Dendritic cell treated with granulocyte-macrophage colony-stimulating factor and Interleukin-4, amounts not matched to agents 40 ng/mL and 50 ng/mL, for 4 days (primary cell): ENCODE measurements around the gene NT5E.

Source experiments
- H3K27ac Mint-ChIP-seq: one replicate; pipeline ENCODE4 v1.8.0; 2022; ENCODE audit warnings: mild to moderate bottlenecking, mixed read lengths
- H3K27me3 Mint-ChIP-seq: one replicate; pipeline ENCODE4 v1.8.0; 2022; ENCODE audit warnings: mild to moderate bottlenecking, mixed read lengths
- H3K36me3 Mint-ChIP-seq: one replicate; pipeline ENCODE4 v1.8.0; 2022; ENCODE audit warnings: low read depth, mixed read lengths
- H3K4me1 Mint-ChIP-seq: one replicate; pipeline ENCODE4 v1.8.0; 2022; ENCODE audit warnings: low read depth, mixed read lengths
- H3K4me3 Mint-ChIP-seq: one replicate; pipeline ENCODE4 v1.8.0; 2022; ENCODE audit warnings: mild to moderate bottlenecking, moderate library complexity, mixed read lengths
- H3K9me3 Mint-ChIP-seq: one replicate; pipeline ENCODE4 v1.8.0; 2022; ENCODE audit warnings: mixed read lengths
- intact Hi-C: fragments of 100-400 bp; cut with micrococcal nuclease; formaldehyde crosslinking; loops from one replicate; pipeline ENCODE4 v1.15.0; 2022

The NT5E gene

DNA sequence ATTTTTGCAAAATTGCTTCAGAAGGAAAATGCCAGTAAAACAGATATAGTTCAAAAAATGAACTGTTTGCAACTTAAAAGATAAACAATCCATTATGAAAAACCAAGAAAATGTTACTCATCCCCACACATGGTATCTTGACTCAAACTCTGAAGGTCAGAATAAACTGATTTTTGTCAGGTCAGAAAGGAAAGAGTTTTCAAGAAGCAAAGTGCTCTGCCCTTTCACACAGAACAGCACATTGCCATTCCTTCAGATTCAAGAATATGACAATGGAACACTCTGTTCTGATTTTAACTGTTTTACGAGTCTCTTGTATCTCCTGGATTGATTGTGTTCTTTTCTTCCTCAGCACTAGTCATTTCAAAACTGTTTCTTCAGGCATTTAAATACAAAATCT lies 33.8 kb upstream of the NT5E start:
- no peak overlapping the region for H3K4me3 Mint-ChIP-seq
- H3K4me1 Mint-ChIP-seq: peaks cover 7% of the 10 kb centered on the region
- intact Hi-C loops: no loop called here
- H3K36me3 Mint-ChIP-seq: no peaks in the 10 kb centered on the region
- no peak overlapping the region for H3K27ac Mint-ChIP-seq
- no peaks in the 10 kb centered on the region for H3K9me3 Mint-ChIP-seq
- H3K27me3 Mint-ChIP-seq: peaks cover 1% of the 10 kb centered on the region

- no peak overlapping the region for H3K27ac Mint-ChIP-seq
- intact Hi-C loops: no loop called here
These were observed 33.1 kb upstream of the NT5E start for GRCh38 chr6:85416766-85417165.

DNA sequence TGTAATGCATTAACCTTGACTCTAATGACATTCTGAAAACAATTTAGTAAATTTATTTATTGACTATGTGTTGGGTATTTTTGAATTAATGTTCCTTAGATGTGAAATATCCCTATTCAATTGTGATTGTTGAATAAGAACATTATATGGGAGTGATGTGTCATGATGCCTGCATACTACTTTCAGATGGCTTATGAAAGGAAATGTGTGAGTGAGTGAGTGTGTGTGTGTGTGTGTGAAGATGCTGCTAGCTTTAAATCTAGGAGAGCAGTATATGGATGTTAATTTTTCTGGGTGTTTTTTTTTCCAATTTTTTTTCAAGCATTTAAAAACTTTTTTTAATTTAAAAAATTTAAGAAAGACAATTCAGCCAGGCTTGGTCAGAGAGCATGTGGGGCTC lies 32.5 kb upstream of the NT5E start:
- Mint-ChIP-seq H3K9me3 (no peaks in the 10 kb centered on the region), H3K4me3 (no peak overlapping the region), H3K4me1 (peaks cover 7% of the 10 kb centered on the region), H3K27ac (no peak overlapping the region), H3K36me3 (no peaks in the 10 kb centered on the region), H3K27me3 (peaks cover under 1% of the 10 kb centered on the region)
- intact Hi-C loops: no loop called here

More at GRCh38 chr6:85416766-85417165, 33.1 kb upstream of the NT5E start:
- H3K36me3 Mint-ChIP-seq: no peaks in the 10 kb centered on the region
- H3K9me3 Mint-ChIP-seq: no peaks in the 10 kb centered on the region
- peaks cover 7% of the 10 kb centered on the region for H3K4me1 Mint-ChIP-seq
- H3K27me3 Mint-ChIP-seq: peaks cover 1% of the 10 kb centered on the region
- no peak overlapping the region for H3K4me3 Mint-ChIP-seq

GRCh38 chr6:85418059-85418458 lies 31.8 kb upstream of the NT5E start:
- Mint-ChIP-seq H3K36me3 (no peaks in the 10 kb centered on the region), H3K9me3 (no peaks in the 10 kb centered on the region), H3K27me3 (no peaks in the 10 kb centered on the region), H3K27ac (no peak overlapping the region), H3K4me3 (no peak overlapping the region), H3K4me1 (peaks cover 7% of the 10 kb centered on the region)
- intact Hi-C loops: no loop called here

GRCh38 chr6:85419046-85419759 lies 30.7 kb upstream of the NT5E start:
- intact Hi-C loops: no loop called here
- no peaks in the 10 kb centered on the region for H3K36me3 Mint-ChIP-seq
- no peaks in the 10 kb centered on the region for H3K27me3 Mint-ChIP-seq
- peaks cover 7% of the 10 kb centered on the region for H3K4me1 Mint-ChIP-seq
- no peak overlapping the region for H3K27ac Mint-ChIP-seq
- no peak overlapping the region for H3K4me3 Mint-ChIP-seq
- H3K9me3 Mint-ChIP-seq: no peaks in the 10 kb centered on the region

- Mint-ChIP-seq H3K27ac (no peak overlapping the region), H3K4me3 (no peak overlapping the region), H3K36me3 (no peaks in the 10 kb centered on the region), H3K9me3 (peaks cover 6% of the 10 kb centered on the region), H3K4me1 (peaks cover 7% of the 10 kb centered on the region), H3K27me3 (no peaks in the 10 kb centered on the region)
- intact Hi-C loops: no loop called here
These were observed 29.3 kb upstream of the NT5E start for GRCh38 chr6:85420551-85420950.

GRCh38 chr6:85421181-85421580 lies 28.7 kb upstream of the NT5E start:
- intact Hi-C loops: no loop called here
- no peak overlapping the region for H3K4me3 Mint-ChIP-seq
- H3K27me3 Mint-ChIP-seq: no peaks in the 10 kb centered on the region
- H3K4me1 Mint-ChIP-seq: peaks cover 7% of the 10 kb centered on the region
- no peak overlapping the region for H3K27ac Mint-ChIP-seq
- H3K9me3 Mint-ChIP-seq: peaks cover 10% of the 10 kb centered on the region
- H3K36me3 Mint-ChIP-seq: no peaks in the 10 kb centered on the region

DNA sequence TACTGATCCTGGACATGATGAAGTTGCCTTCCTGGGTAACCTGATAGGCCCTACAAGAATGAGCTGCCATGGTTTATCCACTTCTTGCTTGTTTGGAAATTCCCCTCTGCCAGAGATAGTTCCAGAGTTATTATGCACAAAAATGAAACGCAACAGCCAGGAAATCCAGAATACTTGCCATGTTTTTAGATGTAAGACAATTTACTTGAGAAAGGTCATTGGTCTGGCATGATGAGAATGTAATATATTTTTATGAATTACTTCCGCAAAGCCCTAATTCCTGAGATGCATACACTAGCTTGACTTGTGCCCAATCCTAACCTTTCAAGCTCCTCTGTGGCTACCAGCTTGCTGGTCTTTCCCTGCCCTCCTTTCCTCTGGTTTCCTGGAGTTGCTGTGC lies 27.9 kb upstream of the NT5E start:
- Mint-ChIP-seq H3K4me3 (no peak overlapping the region), H3K9me3 (peaks cover 10% of the 10 kb centered on the region), H3K36me3 (no peaks in the 10 kb centered on the region), H3K4me1 (peaks cover 7% of the 10 kb centered on the region), H3K27ac (no peak overlapping the region), H3K27me3 (no peaks in the 10 kb centered on the region)
- intact Hi-C loops: no loop called here

GRCh38 chr6:85422996-85423395 lies 26.9 kb upstream of the NT5E start:
- no peaks in the 10 kb centered on the region for H3K36me3 Mint-ChIP-seq
- H3K27ac Mint-ChIP-seq: no peak overlapping the region
- H3K9me3 Mint-ChIP-seq: peaks cover 10% of the 10 kb centered on the region
- intact Hi-C loops: no loop called here
- H3K4me3 Mint-ChIP-seq: no peak overlapping the region
- H3K4me1 Mint-ChIP-seq: peaks cover 7% of the 10 kb centered on the region
- H3K27me3 Mint-ChIP-seq: no peaks in the 10 kb centered on the region

DNA sequence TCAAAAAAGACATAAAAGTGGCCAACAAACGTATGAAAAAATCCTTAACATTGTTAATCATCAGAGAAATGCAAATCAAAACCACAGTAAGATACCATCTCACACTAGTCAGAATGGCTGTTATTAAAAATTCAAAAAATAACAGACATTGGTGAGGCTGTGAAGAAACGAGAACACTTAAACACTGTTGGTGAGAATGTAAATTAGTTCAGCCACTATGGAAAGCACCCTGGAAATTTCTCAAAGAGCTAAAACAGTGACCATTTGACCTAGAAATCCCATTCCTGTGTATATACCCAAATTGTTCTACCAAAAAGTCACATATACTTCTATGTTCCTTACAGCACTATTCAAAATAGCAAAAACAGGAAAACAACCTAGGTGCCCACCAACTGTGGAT lies 24.9 kb upstream of the NT5E start:
- Mint-ChIP-seq H3K9me3 (peaks cover 10% of the 10 kb centered on the region), H3K36me3 (no peaks in the 10 kb centered on the region), H3K27me3 (no peaks in the 10 kb centered on the region), H3K4me1 (no peaks in the 10 kb centered on the region), H3K27ac (no peak overlapping the region), H3K4me3 (no peak overlapping the region)
- intact Hi-C loops: no loop called here

- Mint-ChIP-seq H3K27me3 (no peaks in the 10 kb centered on the region), H3K9me3 (peaks cover 10% of the 10 kb centered on the region), H3K36me3 (no peaks in the 10 kb centered on the region), H3K4me3 (no peak overlapping the region), H3K4me1 (no peaks in the 10 kb centered on the region), H3K27ac (no peak overlapping the region)
- intact Hi-C loops: no loop called here
These were observed 23.9 kb upstream of the NT5E start for GRCh38 chr6:85425997-85426396.

- no peaks in the 10 kb centered on the region for H3K36me3 Mint-ChIP-seq
- no peak overlapping the region for H3K27ac Mint-ChIP-seq
- intact Hi-C loops: no loop called here
- no peaks in the 10 kb centered on the region for H3K27me3 Mint-ChIP-seq
- H3K9me3 Mint-ChIP-seq: peaks cover 10% of the 10 kb centered on the region
- H3K4me3 Mint-ChIP-seq: no peak overlapping the region
- no peaks in the 10 kb centered on the region for H3K4me1 Mint-ChIP-seq
These were observed 21.4 kb upstream of the NT5E start for GRCh38 chr6:85428486-85428885.

- Mint-ChIP-seq H3K27ac (no peak overlapping the region), H3K36me3 (no peaks in the 10 kb centered on the region)
These were observed 20.5 kb upstream of the NT5E start for GRCh38 chr6:85429346-85429745.

DNA sequence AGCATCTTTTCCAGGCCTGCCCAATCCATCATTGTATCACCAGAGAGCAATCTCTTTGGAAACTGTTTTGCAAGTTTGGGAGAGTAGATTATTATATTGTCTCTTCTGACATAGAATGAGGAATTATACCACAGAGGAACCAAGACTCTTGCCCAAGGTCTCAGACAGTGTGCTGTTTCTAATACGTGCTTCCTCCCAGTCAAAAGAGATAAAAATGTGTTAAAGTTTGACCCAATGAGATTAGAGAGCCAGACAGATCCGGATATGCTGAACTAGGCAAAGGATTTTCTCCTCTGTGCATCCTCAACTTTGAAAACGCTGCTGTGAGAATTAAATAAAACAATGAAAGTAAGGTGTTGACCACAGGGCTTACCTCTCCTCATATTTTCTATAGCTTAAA lies 18.6 kb upstream of the NT5E start:
- Mint-ChIP-seq H3K27me3 (no peaks in the 10 kb centered on the region), H3K4me3 (no peak overlapping the region), H3K9me3 (no peaks in the 10 kb centered on the region), H3K4me1 (no peaks in the 10 kb centered on the region), H3K36me3 (no peaks in the 10 kb centered on the region), H3K27ac (no peak overlapping the region)
- intact Hi-C loops: no loop called here

More at GRCh38 chr6:85429346-85429745, 20.5 kb upstream of the NT5E start:
- intact Hi-C loops: no loop called here
- Mint-ChIP-seq H3K4me3 (no peak overlapping the region), H3K9me3 (peaks cover 10% of the 10 kb centered on the region), H3K27me3 (no peaks in the 10 kb centered on the region), H3K4me1 (no peaks in the 10 kb centered on the region)

DNA sequence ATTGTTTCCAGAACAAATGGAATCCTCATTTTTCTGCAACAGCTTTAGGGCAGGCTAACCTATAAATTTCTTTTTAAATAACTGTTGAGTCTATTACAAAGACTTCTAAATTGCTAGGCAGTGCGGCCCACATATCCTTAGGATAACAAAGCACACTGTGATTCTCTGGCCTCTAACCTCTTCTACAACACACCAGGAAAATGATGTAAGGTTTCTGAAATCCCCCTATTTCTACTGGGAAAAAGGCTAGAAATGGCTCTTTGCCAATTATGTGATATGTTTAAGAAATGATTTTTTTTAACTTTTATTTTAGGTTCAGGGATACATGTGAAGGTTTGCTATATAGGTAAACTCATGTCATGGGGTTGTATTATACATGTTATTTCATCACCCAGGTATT lies 17.3 kb upstream of the NT5E start:
- no peaks in the 10 kb centered on the region for H3K36me3 Mint-ChIP-seq
- no peaks in the 10 kb centered on the region for H3K9me3 Mint-ChIP-seq
- H3K4me1 Mint-ChIP-seq: no peaks in the 10 kb centered on the region
- no peak overlapping the region for H3K4me3 Mint-ChIP-seq
- intact Hi-C loops: no loop called here
- H3K27ac Mint-ChIP-seq: no peak overlapping the region
- no peaks in the 10 kb centered on the region for H3K27me3 Mint-ChIP-seq
